Karpas-422 (cell line): ENCODE measurements around the gene ANKRD29. TPM values are rescaled to one million over a fixed set of nuclear protein-coding genes. Genes with fewer than 3 reads are reported as not detected.
"Not testable (repeated sequence)": the region's sequence is repeated elsewhere in the genome, so short reads cannot be mapped to it uniquely, and the experiment has no call there.

Experiments used
- DNase-seq: peaks from one replicate; pipeline ENCODE4 v3.0.0-alpha.2; 2015
- H2AFZ ChIP-seq: fragments of 200-600 bp; sonication (generic); 2 replicates; pipeline ENCODE4 v1.6.1; 2014; ENCODE audit warnings: antibody characterized with exemption, low read length, mixed read lengths
- H3K27ac ChIP-seq: fragments of 200-600 bp; sonication (generic); 2 replicates; pipeline ENCODE4 v1.5.1; 2014; ENCODE audit warnings: mild to moderate bottlenecking, low read length, moderate library complexity
- H3K27me3 ChIP-seq: fragments of 200-600 bp; sonication (generic); 2 replicates; pipeline ENCODE4 v1.6.1; 2014; ENCODE audit warnings: low read length, mixed read lengths
- H3K36me3 ChIP-seq: fragments of 200-600 bp; sonication (generic); 2 replicates; pipeline ENCODE4 v1.6.1; 2014; ENCODE audit warnings: low read length, mixed read lengths; ENCODE audit not compliant: insufficient read depth
- H3K4me1 ChIP-seq: fragments of 200-600 bp; sonication (generic); 2 replicates; pipeline ENCODE4 v1.6.1; 2014; ENCODE audit warnings: mild to moderate bottlenecking, low read length, mixed read lengths
- H3K4me2 ChIP-seq: fragments of 200-600 bp; sonication (generic); 2 replicates; pipeline ENCODE4 v1.6.1; 2014; ENCODE audit warnings: low read length, low read depth, mild to moderate bottlenecking; ENCODE audit not compliant: poor library complexity, severe bottlenecking
- H3K4me3 ChIP-seq: fragments of 200-600 bp; sonication (generic); 2 replicates; pipeline ENCODE4 v1.5.1; 2014; ENCODE audit warnings: mild to moderate bottlenecking, antibody characterized with exemption, low read length, mixed read lengths
- H3K79me2 ChIP-seq: fragments of 200-600 bp; sonication (generic); 2 replicates; pipeline ENCODE4 v1.6.1; 2014; ENCODE audit warnings: mild to moderate bottlenecking, low read length, mixed read lengths
- H3K9ac ChIP-seq: fragments of 200-600 bp; sonication (generic); 2 replicates; pipeline ENCODE4 v1.6.0; 2014; ENCODE audit warnings: low read length
- H3K9me2 ChIP-seq: fragments of 200-600 bp; sonication (generic), shearing (Covaris generic); replicated peaks from 2 replicates; pipeline ENCODE4 v1.6.0; 2014; ENCODE audit warnings: mild to moderate bottlenecking, low read length, moderate library complexity; ENCODE audit not compliant: insufficient read depth
- H3K9me3 ChIP-seq: fragments of 300-700, 200-600 bp; sonication (generic); 2 replicates; pipeline ENCODE4 v1.6.1; 2014; ENCODE audit warnings: low read length, mixed read lengths
- H4K20me1 ChIP-seq: fragments of 200-600 bp; sonication (generic); 2 replicates; pipeline ENCODE4 v1.6.1; 2014; ENCODE audit warnings: mild to moderate bottlenecking, antibody characterized with exemption, low read length, low read depth; ENCODE audit not compliant: insufficient read depth
- total RNA-seq: library from RNA; depleted of rRNA; stranded (reverse); fragments of >200 nt; shearing (Covaris generic); gene quantifications from 2 replicates; pipeline ENCODE4 v1.2.3, GENCODE V29; 2014; ENCODE audit warnings: low replicate concordance

ANKRD29 gene
- total RNA-seq, 1 experiment from 2014 or later = not detected

DNA sequence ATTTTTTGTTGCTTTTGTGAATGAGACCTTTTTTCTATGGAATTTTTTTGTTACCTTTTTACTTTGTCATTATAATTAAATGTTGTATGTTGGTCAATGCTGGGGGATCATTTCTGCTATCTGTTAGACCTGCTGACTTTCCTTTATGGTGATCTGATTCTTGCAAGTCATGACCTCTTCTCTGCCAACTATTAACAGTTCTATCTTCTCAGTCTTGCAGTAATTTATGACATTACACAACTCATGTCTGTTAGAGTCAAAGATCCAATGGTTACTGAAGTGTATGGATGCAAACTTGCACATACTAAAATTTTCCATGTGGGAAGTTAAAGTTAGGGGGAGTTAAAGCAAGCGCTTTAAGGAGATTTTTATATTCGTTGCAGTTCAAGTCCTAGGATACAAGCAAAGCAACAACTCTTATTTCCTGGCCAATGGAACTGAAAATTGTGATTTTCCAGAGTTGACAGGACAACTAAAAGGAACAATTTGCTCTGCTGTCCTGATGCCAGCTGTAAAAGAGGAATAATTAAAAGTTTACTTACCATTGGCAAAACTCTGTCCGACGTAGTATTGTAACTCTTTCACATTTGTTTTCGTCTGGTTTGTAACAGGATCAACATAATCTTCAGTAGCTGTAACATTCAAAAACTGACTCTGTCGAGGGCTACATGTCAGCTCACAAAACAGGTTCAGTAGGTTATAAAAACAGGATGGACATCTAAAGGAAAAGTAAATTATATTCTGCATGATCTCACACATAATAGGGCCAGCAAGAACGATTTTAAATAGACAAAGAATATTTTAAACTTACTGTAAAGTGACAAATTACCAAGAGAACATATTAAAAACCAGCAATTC, 94.2 kb downstream of the ANKRD29 start:
- no peak overlapping the region for H3K4me3 ChIP-seq
- no peak overlapping the region for H3K27ac ChIP-seq
- H3K79me2 ChIP-seq = peaks cover 11% of the 10 kb centered on the region
- no peaks in the 10 kb centered on the region for H3K9me2 ChIP-seq
- no peak overlapping the region for H3K4me2 ChIP-seq
- H3K9me3 ChIP-seq = no peaks in the 10 kb centered on the region
- no peak for DNase-seq
- no peak overlapping the region for H3K9ac ChIP-seq
- H3K27me3 ChIP-seq = no peaks in the 10 kb centered on the region
- no peak overlapping the region for H2AFZ ChIP-seq
- no peaks in the 10 kb centered on the region for H3K4me1 ChIP-seq
- H4K20me1 ChIP-seq = no peaks in the 10 kb centered on the region
- H3K36me3 ChIP-seq = peaks cover 64% of the 10 kb centered on the region

DNA sequence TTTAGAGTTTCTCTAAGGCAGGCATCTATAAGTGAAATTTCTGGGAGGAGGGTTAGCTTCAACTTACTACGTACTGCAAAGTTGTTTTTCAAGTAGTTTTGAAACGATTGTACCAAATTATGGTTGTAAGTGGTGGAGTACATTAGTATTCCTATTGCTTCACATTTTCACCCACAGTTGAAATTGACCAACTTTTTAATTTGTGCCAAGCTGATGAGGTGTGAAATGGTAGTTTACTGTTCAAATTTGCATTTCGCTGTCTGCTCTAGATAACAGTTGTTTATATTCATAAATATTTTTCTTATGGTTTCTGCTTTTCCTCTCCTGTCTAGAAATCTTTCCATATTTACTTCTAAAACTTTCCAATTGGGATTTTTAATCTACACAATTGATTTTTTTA, 95.0 kb downstream of the ANKRD29 start:
- H3K9ac ChIP-seq = no peak overlapping the region
- H3K4me3 ChIP-seq = no peak overlapping the region
- H3K36me3 ChIP-seq = peaks cover 61% of the 10 kb centered on the region
- H3K27me3 ChIP-seq = no peaks in the 10 kb centered on the region
- no peak overlapping the region for H2AFZ ChIP-seq
- no peak overlapping the region for H3K27ac ChIP-seq
- no peaks in the 10 kb centered on the region for H3K9me3 ChIP-seq
- H3K4me1 ChIP-seq = no peaks in the 10 kb centered on the region
- no peak overlapping the region for H3K4me2 ChIP-seq
- DNase-seq = no peak
- no peaks in the 10 kb centered on the region for H4K20me1 ChIP-seq
- no peaks in the 10 kb centered on the region for H3K9me2 ChIP-seq
- H3K79me2 ChIP-seq = peaks cover 4% of the 10 kb centered on the region

GRCh38 chr18:23565916-23566547, 96.7 kb downstream of the ANKRD29 start:
- Histone ChIP-seq H3K79me2 (no peaks in the 10 kb centered on the region), H3K4me3 (no peak overlapping the region), H3K27ac (no peak overlapping the region), H3K27me3 (no peaks in the 10 kb centered on the region), H3K36me3 (peaks cover 59% of the 10 kb centered on the region), H3K4me2 (no peak overlapping the region), H4K20me1 (no peaks in the 10 kb centered on the region), H3K9me2 (no peaks in the 10 kb centered on the region), H3K9ac (no peak overlapping the region), H3K9me3 (no peaks in the 10 kb centered on the region), H3K4me1 (no peaks in the 10 kb centered on the region), H2AFZ (no peak overlapping the region)
- DNase-seq = no peak

GRCh38 chr18:23563377-23564043, 99.2 kb downstream of the ANKRD29 start:
- peaks cover 46% of the 10 kb centered on the region for H3K36me3 ChIP-seq
- no peak for DNase-seq

DNA sequence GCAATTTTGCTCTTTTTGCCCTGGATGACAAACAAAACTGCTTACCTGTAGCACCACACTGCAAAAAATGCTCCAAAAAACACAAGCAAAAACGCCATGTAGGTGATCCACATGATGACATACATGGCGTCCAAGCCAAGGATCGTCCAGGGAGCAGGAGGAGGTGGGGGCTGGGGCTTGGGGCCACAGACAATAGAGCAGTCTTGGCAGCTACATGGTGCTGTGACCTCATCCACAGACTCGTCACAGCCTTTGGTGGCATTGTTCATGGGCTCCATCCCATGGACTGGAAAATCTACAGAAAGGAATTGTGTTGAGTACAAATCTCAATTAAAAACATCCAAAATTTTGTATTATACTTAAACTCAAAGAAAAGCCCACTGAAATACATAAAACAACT, 102.5 kb downstream of the ANKRD29 start:
- Histone ChIP-seq H3K36me3 (peaks cover 24% of the 10 kb centered on the region), H3K79me2 (no peaks in the 10 kb centered on the region), H4K20me1 (no peaks in the 10 kb centered on the region), H2AFZ (no peak overlapping the region), H3K9ac (no peak overlapping the region), H3K9me2 (no peaks in the 10 kb centered on the region), H3K27ac (no peak overlapping the region), H3K4me1 (no peaks in the 10 kb centered on the region), H3K27me3 (no peaks in the 10 kb centered on the region), H3K4me3 (no peak overlapping the region), H3K4me2 (no peak overlapping the region), H3K9me3 (no peaks in the 10 kb centered on the region)
- no peak for DNase-seq

More at GRCh38 chr18:23563377-23564043, 99.2 kb downstream of the ANKRD29 start:
- Histone ChIP-seq H3K27ac (no peak overlapping the region), H2AFZ (no peak overlapping the region), H4K20me1 (no peaks in the 10 kb centered on the region), H3K9ac (no peak overlapping the region), H3K4me2 (no peak overlapping the region), H3K9me2 (no peaks in the 10 kb centered on the region), H3K79me2 (no peaks in the 10 kb centered on the region), H3K4me3 (no peak overlapping the region), H3K27me3 (no peaks in the 10 kb centered on the region), H3K9me3 (no peaks in the 10 kb centered on the region), H3K4me1 (no peaks in the 10 kb centered on the region)

- not testable (repeated sequence) for H3K9me3 ChIP-seq, H3K9me2 ChIP-seq, H3K9ac ChIP-seq, H3K27ac ChIP-seq, H3K4me1 ChIP-seq, H3K4me2 ChIP-seq, DNase-seq, H3K79me2 ChIP-seq, H3K4me3 ChIP-seq, H2AFZ ChIP-seq, H4K20me1 ChIP-seq, H3K27me3 ChIP-seq
- peaks cover 22% of the 10 kb centered on the region for H3K36me3 ChIP-seq
Measured at GRCh38 chr18:23557511-23557910, 105.2 kb downstream of the ANKRD29 start.

GRCh38 chr18:23556145-23556780, 106.4 kb downstream of the ANKRD29 start:
- no peaks in the 10 kb centered on the region for H4K20me1 ChIP-seq
- peaks cover 24% of the 10 kb centered on the region for H3K36me3 ChIP-seq
- no peaks in the 10 kb centered on the region for H3K9me3 ChIP-seq
- H3K79me2 ChIP-seq = no peaks in the 10 kb centered on the region
- H3K4me1 ChIP-seq = no peaks in the 10 kb centered on the region
- H3K9ac ChIP-seq = no peak overlapping the region
- H3K4me3 ChIP-seq = no peak overlapping the region
- no peak for DNase-seq
- no peaks in the 10 kb centered on the region for H3K9me2 ChIP-seq
- H3K4me2 ChIP-seq = no peak overlapping the region
- no peak overlapping the region for H2AFZ ChIP-seq
- no peak overlapping the region for H3K27ac ChIP-seq
- H3K27me3 ChIP-seq = no peaks in the 10 kb centered on the region

- Histone ChIP-seq H3K9ac (no peak overlapping the region), H3K27me3 (no peaks in the 10 kb centered on the region), H3K9me3 (no peaks in the 10 kb centered on the region), H3K79me2 (no peaks in the 10 kb centered on the region), H2AFZ (no peak overlapping the region), H4K20me1 (no peaks in the 10 kb centered on the region), H3K4me1 (no peaks in the 10 kb centered on the region), H3K27ac (no peak overlapping the region), H3K4me2 (no peak overlapping the region), H3K9me2 (no peaks in the 10 kb centered on the region), H3K4me3 (no peak overlapping the region), H3K36me3 (peaks cover 21% of the 10 kb centered on the region)
- DNase-seq = no peak
Measured at GRCh38 chr18:23553887-23554286, 108.8 kb downstream of the ANKRD29 start.
